NCI-H524 treated with DMSO at 0.1 percent for 48 hours (cell line): ENCODE results near the gene KIF19.
"Not testable (repeated sequence)": the region's sequence is repeated elsewhere in the genome, so short reads cannot be mapped to it uniquely, and the experiment has no call there.

ENCODE experiments used
- DNase-seq: peaks from one replicate; lab custom pipeline; 2025; lab: John Stamatoyannopoulos, UW

KIF19 gene

GRCh38 chr17:74389937-74390679 is 64.1 kb downstream of the KIF19 start:
- no peak for DNase-seq

- DNase-seq, result no peak
These were observed 64.9 kb downstream of the KIF19 start for GRCh38 chr17:74390680-74391653.

- DNase-seq, result no peak
These were observed 65.7 kb downstream of the KIF19 start for GRCh38 chr17:74391771-74392170.

DNA sequence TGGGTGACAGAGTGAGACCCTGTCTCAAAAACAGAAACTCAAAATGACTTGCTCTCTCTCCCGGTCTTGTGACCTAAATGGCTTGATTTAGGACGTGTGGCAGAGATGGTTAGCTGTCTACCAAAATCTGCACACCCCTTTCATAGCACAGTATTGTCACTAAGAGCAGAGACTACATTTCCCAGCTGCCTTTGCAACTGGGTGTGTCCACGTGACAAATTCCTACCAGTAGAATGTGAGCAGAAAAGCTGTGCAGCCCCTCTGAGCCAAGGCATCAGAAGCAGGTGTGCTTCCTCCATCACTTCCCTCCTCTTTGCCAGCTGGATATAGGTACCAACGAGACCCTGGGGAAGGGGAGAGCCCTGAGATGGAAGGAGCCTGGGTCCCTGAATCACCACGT is 66.8 kb downstream of the KIF19 start:
- DNase-seq, result no peak

DNA sequence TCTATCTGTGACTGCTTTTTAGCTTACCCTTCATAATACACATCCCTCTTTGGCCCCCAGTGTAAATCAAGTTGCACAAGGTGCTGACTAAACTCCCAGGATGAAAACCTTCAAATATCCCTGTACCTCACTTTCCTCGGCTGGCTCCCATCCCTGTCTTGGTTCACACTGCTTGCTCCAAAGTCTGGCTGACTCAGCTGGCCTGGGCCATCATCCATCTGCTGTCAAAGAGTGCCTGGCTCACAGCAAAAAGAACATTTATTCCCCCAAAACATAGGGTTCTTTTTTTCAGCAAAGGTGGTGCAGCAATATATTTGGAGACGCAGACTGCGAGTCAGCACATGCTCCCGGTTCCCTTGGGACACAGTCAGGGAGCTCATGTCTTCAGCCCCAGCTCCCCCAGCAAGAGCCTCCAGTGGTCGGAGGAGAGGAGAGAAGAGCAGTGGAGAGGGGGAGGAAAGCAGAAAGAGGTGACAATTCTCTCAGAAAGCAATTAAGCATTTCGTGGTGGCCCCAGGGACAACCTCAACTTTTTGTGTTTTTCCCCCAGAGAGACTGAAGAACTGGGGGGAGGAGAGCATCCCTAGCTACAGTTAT is 67.4 kb downstream of the KIF19 start:
- no peak for DNase-seq

DNA sequence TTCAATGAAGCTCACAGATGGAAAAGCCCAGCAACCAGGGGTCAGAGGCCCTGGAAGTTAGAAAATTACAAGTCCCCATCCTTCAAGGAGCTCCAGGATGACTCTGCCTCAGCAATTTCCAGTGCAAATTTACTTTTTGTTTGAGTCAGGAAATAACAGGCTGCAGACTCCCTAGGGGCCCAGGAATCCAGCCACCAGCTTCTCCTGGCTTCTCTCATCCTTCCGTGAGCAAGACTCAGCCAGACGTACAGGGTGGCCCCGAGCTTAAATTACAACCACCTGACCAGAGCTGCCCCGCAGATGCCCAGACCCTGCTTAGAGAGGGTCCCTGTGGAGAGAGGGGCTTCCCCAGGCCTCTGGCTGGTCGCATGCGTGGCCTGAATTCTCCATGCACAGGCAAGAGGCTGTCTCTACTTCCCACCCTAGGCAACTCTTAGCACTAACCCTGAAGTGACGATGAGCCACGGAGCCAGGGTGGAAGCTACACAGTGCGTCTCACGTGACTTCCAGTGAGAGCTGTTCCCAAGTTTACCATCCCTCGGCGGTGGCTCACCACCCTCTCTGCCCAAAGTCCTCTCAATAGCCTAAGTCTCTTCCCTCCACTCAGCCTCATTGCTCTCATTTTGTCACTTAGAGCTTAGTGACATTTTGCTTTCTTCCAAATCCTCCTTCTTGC is 68.4 kb downstream of the KIF19 start:
- no peak for DNase-seq

GRCh38 chr17:74394977-74395376 is 69.0 kb downstream of the KIF19 start:
- DNase-seq, result no peak

DNA sequence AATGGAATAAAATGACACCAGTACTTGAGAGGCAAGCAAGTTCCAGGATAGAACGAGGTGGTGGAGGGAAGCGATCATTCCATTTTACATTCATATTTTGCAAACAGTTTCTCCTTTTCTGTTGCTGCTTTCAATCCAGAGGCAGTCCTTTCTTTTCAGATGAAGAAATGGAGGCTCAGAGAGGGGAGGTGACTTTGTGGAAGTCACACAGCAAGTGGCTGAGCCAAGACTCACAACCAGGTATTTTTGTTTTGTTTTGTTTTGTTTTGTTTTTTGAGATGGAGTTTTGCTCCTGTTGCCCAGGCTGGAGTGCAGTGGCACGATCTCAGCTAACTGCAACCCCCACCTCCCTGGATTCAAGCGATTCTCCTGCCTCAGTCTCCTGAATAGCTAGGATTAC is 70.5 kb downstream of the KIF19 start:
- DNase-seq, result no peak

GRCh38 chr17:74402048-74402447 is 76.0 kb downstream of the KIF19 start:
- no peak for DNase-seq

- no peak for DNase-seq
These were observed 77.6 kb downstream of the KIF19 start for GRCh38 chr17:74403512-74404137.

DNA sequence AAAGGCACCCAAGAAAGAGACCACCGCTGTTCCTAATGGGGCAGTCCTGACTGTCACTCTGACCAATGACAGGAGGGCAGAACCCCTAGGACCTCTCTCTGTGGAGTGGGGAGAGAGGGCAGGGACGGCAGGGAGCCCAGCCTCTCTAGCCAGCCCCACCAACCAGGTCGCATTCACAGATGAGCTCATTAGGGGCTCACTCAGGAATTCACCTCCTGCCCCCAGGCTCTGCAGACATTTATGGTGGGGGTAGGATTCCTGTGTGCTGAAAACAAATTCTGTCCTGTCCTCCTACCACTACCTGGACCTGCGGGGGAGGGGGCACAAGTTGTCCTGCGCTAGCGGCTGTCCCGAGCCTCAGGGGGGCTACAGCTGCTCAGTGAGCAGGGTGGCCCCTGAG is 78.2 kb downstream of the KIF19 start:
- DNase-seq, result no peak

DNA sequence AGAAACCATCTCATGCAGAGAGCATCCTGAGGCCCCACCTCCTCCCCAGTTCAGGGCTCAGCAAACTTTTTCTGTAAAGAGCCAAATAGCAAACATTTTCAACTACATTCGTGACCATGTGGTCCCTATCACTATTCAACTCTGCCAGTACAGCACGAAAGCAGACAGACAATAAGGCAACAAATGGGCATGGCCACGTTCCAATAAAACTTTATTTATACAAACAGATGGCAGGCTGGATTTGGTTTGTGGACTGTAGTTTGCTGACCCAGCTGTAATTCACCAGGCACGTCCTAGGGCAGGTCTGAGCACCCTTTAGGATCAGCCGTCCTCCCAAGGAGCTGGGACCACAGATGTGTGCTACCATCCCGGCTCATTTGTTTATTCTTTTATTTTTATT is 78.8 kb downstream of the KIF19 start:
- DNase-seq, result no peak

- DNase-seq, result not testable (repeated sequence)
These were observed 79.3 kb downstream of the KIF19 start for GRCh38 chr17:74405311-74405710.
